Gastrocnemius medialis (tissue), 4 donors: ENCODE measurements around the gene SLC10A1. TPM values are rescaled to one million over a fixed set of nuclear protein-coding genes. Genes with fewer than 3 reads are reported as not detected.
"Not testable (repeated sequence)": the region's sequence is repeated elsewhere in the genome, so short reads cannot be mapped to it uniquely, and the experiment has no call there.

ENCODE experiments used
- ATAC-seq, 2 donors: fragments of 150-250 bp; one replicate each; pipeline ENCODE4 v1.9.1; 2016
- DNase-seq, 2 donors: peaks; one replicate each; pipeline ENCODE4 v3.0.0-alpha.2; 2019
- H3K27ac ChIP-seq, 4 donors: fragments of 200-600 bp; sonication (generic); 1 replicate in 1 of 4; 2 replicates in 3 of 4; pipeline ENCODE4 v1.5.1; 2016 to 2018; ENCODE audit warnings: mild to moderate bottlenecking in 2 of 4, moderate library complexity in 1 of 4
- H3K27me3 ChIP-seq, 3 donors: fragments of 200-600 bp; sonication (generic) in 2 of 3; 1 replicate in 1 of 3; 2 replicates in 2 of 3; pipeline versions ENCODE4 v1.5.1 to v1.6.0; 2016 to 2019; ENCODE audit warnings: mild to moderate bottlenecking in 1 of 3, moderate library complexity in 1 of 3
- H3K36me3 ChIP-seq, 2 donors: fragments of 200-600 bp; sonication (generic) in 1 of 2; one replicate each; pipeline ENCODE4 v1.5.1; 2017 to 2018
- H3K4me1 ChIP-seq, 2 donors: fragments of 200-600 bp; sonication (generic) in 1 of 2; one replicate each; pipeline ENCODE4 v1.5.1; 2016 to 2017; ENCODE audit warnings: mild to moderate bottlenecking in 2 of 2
- H3K4me3 ChIP-seq, 4 donors: fragments of 200-600 bp; sonication (generic) in 3 of 4; 1 replicate in 1 of 4; 2 replicates in 3 of 4; pipeline ENCODE4 v1.5.1; 2016 to 2019; ENCODE audit warnings: mild to moderate bottlenecking in 2 of 4
- H3K9me3 ChIP-seq, 3 donors: fragments of 200-600 bp; sonication (generic) in 2 of 3; 1 replicate in 1 of 3; 2 replicates in 2 of 3; pipeline ENCODE4 v1.5.1; 2016 to 2019
- CTCF ChIP-seq, 5 experiments: fragments of 450-650 bp in 3 of 5; fragments of 200-600 bp in 2 of 5; sonication (generic) in 2 of 5; IDR thresholded peaks in 4 of 5; conservative IDR thresholded peaks in 1 of 5; 1 replicate in 4 of 5; 2 replicates in 1 of 5; pipeline ENCODE4 v1.5.1; 2016 to 2019; ENCODE audit warnings: antibody characterized with exemption in 5 of 5, mild to moderate bottlenecking in 3 of 5, moderate library complexity in 3 of 5
- POLR2A ChIP-seq, 2 donors: fragments of 450-650 bp; IDR thresholded peaks; one replicate each; pipeline ENCODE4 v1.6.1; 2017; ENCODE audit warnings: antibody characterized with exemption in 2 of 2, mild to moderate bottlenecking in 2 of 2, moderate library complexity in 2 of 2
- in situ Hi-C, 4 donors: fragments of 200-750 bp; cut with MboI; loops; one replicate each; pipeline versions ENCODE4 v1.15.0 to v1.8.0; 2017; ENCODE audit warnings: low sequenced_read_pairs in 4 of 4
- intact Hi-C: fragments of 100-400 bp; cut with DNase I; formaldehyde crosslinking; loops from one replicate; pipeline ENCODE4 v1.15.1; 2023; ENCODE audit warnings: low total_unique reads
- total RNA-seq, 4 donors: library from RNA; depleted of rRNA; stranded (reverse); fragments of >200 nt; gene quantifications; one replicate each; pipeline versions ENCODE4 v1.1.0 to v1.2.3, GENCODE V29; 2016

Gene SLC10A1
- total RNA-seq, 4 donors from 2014 or later = 0.22 to 0.23 TPM; not detected in 2

GRCh38 chr14:69753860-69754259 lies 43.2 kb downstream of the SLC10A1 start:
- no peak for TF ChIP-seq POLR2A (IDR thresholded peaks at IDR 0.05)
- TF ChIP-seq CTCF (IDR thresholded peaks at IDR 0.05 in 4 of 5, conservative IDR thresholded peaks at IDR 0.05 in 1 of 5) = no peak
- H3K27ac ChIP-seq = no peak overlapping the region
- intact Hi-C loops = no loop called here
- no peak for DNase-seq
- no peaks in the 10 kb centered on the region for H3K36me3 ChIP-seq
- no peak for ATAC-seq
- no peaks in the 10 kb centered on the region for H3K9me3 ChIP-seq
- no peaks in the 10 kb centered on the region for H3K27me3 ChIP-seq
- in situ Hi-C loops = no loop called here
- H3K4me1 ChIP-seq = no peaks in the 10 kb centered on the region
- no peak overlapping the region for H3K4me3 ChIP-seq

- ATAC-seq (no peak), DNase-seq (no peak)
- intact Hi-C loops = no loop called here
- Histone ChIP-seq H3K27me3 (no peaks in the 10 kb centered on the region), H3K36me3 (no peaks in the 10 kb centered on the region), H3K4me1 (no peaks in the 10 kb centered on the region), H3K27ac (no peak overlapping the region), H3K4me3 (no peak overlapping the region), H3K9me3 (no peaks in the 10 kb centered on the region)
- TF ChIP-seq POLR2A (IDR thresholded peaks at IDR 0.05) = no peak
- no peak for TF ChIP-seq CTCF (IDR thresholded peaks at IDR 0.05 in 4 of 5, conservative IDR thresholded peaks at IDR 0.05 in 1 of 5)
- in situ Hi-C loops = no loop called here
Measured at GRCh38 chr14:69752773-69753172, 44.3 kb downstream of the SLC10A1 start.

GRCh38 chr14:69750495-69750894 lies 46.5 kb downstream of the SLC10A1 start:
- H3K27me3 ChIP-seq = no peaks in the 10 kb centered on the region
- in situ Hi-C loops = no loop called here
- H3K36me3 ChIP-seq = no peaks in the 10 kb centered on the region
- H3K27ac ChIP-seq = no peak overlapping the region
- H3K4me3 ChIP-seq = no peak overlapping the region
- H3K9me3 ChIP-seq = no peaks in the 10 kb centered on the region
- no peak for ATAC-seq
- intact Hi-C loops = no loop called here
- no peaks in the 10 kb centered on the region for H3K4me1 ChIP-seq
- DNase-seq = no peak
- no peak for TF ChIP-seq POLR2A (IDR thresholded peaks at IDR 0.05)
- no peak for TF ChIP-seq CTCF (IDR thresholded peaks at IDR 0.05 in 4 of 5, conservative IDR thresholded peaks at IDR 0.05 in 1 of 5)

GRCh38 chr14:69749956-69750355 lies 47.1 kb downstream of the SLC10A1 start:
- Histone ChIP-seq H3K9me3 (no peaks in the 10 kb centered on the region), H3K27ac (no peak overlapping the region), H3K36me3 (no peaks in the 10 kb centered on the region), H3K4me3 (no peak overlapping the region), H3K4me1 (no peaks in the 10 kb centered on the region), H3K27me3 (no peaks in the 10 kb centered on the region)
- intact Hi-C loops = no loop called here
- TF ChIP-seq CTCF (IDR thresholded peaks at IDR 0.05 in 4 of 5, conservative IDR thresholded peaks at IDR 0.05 in 1 of 5) (no peak), POLR2A (IDR thresholded peaks at IDR 0.05) (no peak)
- DNase-seq (no peak), ATAC-seq (no peak)
- in situ Hi-C loops = no loop called here

GRCh38 chr14:69741055-69741454 lies 56.0 kb downstream of the SLC10A1 start:
- no peak for TF ChIP-seq POLR2A (IDR thresholded peaks at IDR 0.05)
- no peak for TF ChIP-seq CTCF (IDR thresholded peaks at IDR 0.05 in 4 of 5, conservative IDR thresholded peaks at IDR 0.05 in 1 of 5)
- DNase-seq (no peak), ATAC-seq (no peak)
- Histone ChIP-seq H3K27ac (no peak overlapping the region), H3K4me1 (no peaks in the 10 kb centered on the region), H3K9me3 (no peaks in the 10 kb centered on the region), H3K4me3 (no peak overlapping the region), H3K27me3 (no peaks in the 10 kb centered on the region), H3K36me3 (no peaks in the 10 kb centered on the region)
- in situ Hi-C loops (no loop called here), intact Hi-C loops (no loop called here)

- DNase-seq, H3K4me1 ChIP-seq, intact Hi-C loops, H3K36me3 ChIP-seq, H3K4me3 ChIP-seq, H3K27me3 ChIP-seq, ATAC-seq, H3K9me3 ChIP-seq, H3K27ac ChIP-seq: not testable (repeated sequence)
- in situ Hi-C loops = loop anchor here in 1 of 4 donors (10.0 kb wide), 1 partner anchor 152 kb away; no protein-coding TSS in a partner anchor
Measured at GRCh38 chr14:69736405-69736804, 60.6 kb downstream of the SLC10A1 start.

GRCh38 chr14:69731919-69732598 lies 65.0 kb downstream of the SLC10A1 start:
- H3K36me3 ChIP-seq, DNase-seq, H3K4me3 ChIP-seq, H3K27me3 ChIP-seq, H3K4me1 ChIP-seq, H3K27ac ChIP-seq, H3K9me3 ChIP-seq, ATAC-seq, intact Hi-C loops: not testable (repeated sequence)
- in situ Hi-C loops = loop anchor here in 2 of 4 donors (5.0 to 10.0 kb wide), 2 partner anchors 145 to 147 kb away; no protein-coding TSS in a partner anchor
